Muscle layer of duodenum (tissue), 2 donors: ENCODE data around the gene ACMSD.
"Not testable (repeated sequence)": the region's sequence is repeated elsewhere in the genome, so short reads cannot be mapped to it uniquely, and the experiment has no call there.

ENCODE experiments used
- H3K27ac ChIP-seq: one replicate; pipeline ENCODE4 v1.7.0; 2013; ENCODE audit warnings: mild to moderate bottlenecking, low read length
- H3K27me3 ChIP-seq: one replicate; pipeline ENCODE4 v1.7.0; 2013; ENCODE audit warnings: low read depth, mild to moderate bottlenecking, control low read depth, low read length
- H3K36me3 ChIP-seq, 2 donors: one replicate each; pipeline ENCODE4 v1.7.0; 2013; ENCODE audit warnings: low read length in 2 of 2, control low read depth in 1 of 2, mild to moderate bottlenecking in 1 of 2; ENCODE audit not compliant: insufficient read depth in 2 of 2, control insufficient read depth in 1 of 2
- H3K4me1 ChIP-seq, 2 donors: one replicate each; pipeline ENCODE4 v1.7.0; 2013; ENCODE audit warnings: low read length in 2 of 2, mild to moderate bottlenecking in 2 of 2, control low read depth in 1 of 2, moderate library complexity in 1 of 2; ENCODE audit not compliant: insufficient read depth in 2 of 2, control insufficient read depth in 1 of 2
- H3K4me3 ChIP-seq, 2 donors: one replicate each; pipeline ENCODE4 v1.7.0; 2013; ENCODE audit warnings: low read length in 2 of 2, low read depth in 1 of 2, mild to moderate bottlenecking in 1 of 2
- H3K9me3 ChIP-seq, 2 donors: one replicate each; pipeline ENCODE4 v1.7.0; 2013; ENCODE audit warnings: low read length in 2 of 2, control low read depth in 1 of 2, mild to moderate bottlenecking in 1 of 2; ENCODE audit not compliant: control insufficient read depth in 1 of 2
- donor health status: healthy.

The ACMSD gene

DNA sequence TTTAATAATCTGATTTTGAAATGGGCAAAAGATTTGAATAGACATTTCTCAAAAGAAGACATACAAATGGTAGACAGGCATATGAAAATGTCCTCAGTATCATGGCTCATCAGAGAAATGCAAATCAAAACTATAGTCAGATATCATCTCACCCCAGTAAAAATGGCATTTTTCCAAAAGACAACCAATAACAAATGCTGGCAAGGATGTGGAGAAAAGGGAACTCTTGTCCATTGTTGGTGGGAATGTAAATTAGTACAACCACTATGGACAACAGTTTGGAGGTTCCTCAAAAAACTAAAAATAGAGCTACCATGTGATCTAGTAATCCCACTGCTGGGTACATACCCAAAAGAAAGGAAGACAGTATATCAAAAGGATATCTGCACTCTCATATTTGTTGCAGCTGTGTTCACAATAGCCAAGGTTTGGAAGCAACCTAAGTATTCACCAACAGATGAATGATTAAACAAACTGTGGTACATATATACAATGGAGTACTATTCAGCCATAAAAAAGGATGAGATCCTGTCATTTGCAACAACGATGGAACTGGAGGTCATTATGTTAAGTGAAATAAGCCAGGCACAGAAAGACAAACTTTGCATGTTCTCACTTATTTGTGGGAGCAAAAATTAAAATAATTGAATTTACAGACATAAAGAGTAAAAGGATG, 69.2 kb downstream of the ACMSD start:
- H3K27me3 ChIP-seq, H3K36me3 ChIP-seq, H3K9me3 ChIP-seq, H3K4me1 ChIP-seq, H3K27ac ChIP-seq, H3K4me3 ChIP-seq: not testable (repeated sequence)

DNA sequence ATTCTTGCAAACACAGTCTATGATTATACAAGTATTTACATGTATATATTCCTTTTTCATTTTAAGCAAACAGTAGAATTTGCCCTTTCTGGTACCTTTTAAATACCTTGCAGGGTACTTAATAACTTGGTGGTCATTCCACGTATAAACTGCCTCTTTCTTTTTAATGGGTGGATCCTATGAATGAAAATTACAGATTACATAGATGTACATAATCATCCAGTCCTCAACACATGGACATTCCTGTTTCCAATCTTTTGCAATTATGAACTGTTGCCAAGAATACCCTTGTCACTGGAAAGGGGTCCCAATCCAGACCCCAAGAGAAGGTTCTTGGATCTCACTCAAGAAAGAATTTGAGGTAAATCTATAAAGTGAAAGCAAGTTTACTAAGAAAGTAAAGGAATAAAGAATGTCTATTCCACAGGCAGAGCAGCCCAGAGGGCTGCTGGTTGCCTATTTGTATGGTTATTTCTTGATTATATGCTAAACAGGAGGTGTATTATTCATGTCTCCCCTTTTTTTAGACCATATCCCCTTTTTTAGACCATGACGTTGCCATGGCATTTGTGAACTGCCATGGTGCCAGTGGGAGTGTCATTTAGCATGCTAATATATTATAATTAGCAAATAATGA, 72.5 kb downstream of the ACMSD start:
- H3K4me1 ChIP-seq, result no peaks in the 10 kb centered on the region
- H3K4me3 ChIP-seq, result no peak overlapping the region
- no peaks in the 10 kb centered on the region for H3K9me3 ChIP-seq
- H3K27me3 ChIP-seq, result no peaks in the 10 kb centered on the region
- no peaks in the 10 kb centered on the region for H3K36me3 ChIP-seq
- H3K27ac ChIP-seq, result no peak overlapping the region

DNA sequence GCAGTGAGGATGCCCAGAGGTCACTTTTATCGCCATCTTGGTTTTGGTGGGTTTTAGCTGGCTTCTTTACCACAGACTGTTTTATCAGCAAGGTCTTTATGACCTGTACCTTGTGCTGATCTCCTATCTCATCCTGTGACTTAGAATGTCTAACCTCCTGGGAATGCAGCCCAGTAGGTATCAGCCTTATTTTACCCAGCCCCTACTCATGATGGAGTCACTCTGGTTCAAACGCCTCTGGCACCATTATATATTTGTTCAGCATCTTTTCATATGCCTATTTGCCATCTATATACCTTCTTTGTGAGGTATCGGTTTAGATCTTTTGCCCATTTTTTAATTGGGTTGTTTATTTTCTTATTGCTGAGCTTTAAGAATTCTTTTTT, 73.0 kb downstream of the ACMSD start:
- Histone ChIP-seq H3K36me3 (no peaks in the 10 kb centered on the region), H3K4me1 (no peaks in the 10 kb centered on the region)

DNA sequence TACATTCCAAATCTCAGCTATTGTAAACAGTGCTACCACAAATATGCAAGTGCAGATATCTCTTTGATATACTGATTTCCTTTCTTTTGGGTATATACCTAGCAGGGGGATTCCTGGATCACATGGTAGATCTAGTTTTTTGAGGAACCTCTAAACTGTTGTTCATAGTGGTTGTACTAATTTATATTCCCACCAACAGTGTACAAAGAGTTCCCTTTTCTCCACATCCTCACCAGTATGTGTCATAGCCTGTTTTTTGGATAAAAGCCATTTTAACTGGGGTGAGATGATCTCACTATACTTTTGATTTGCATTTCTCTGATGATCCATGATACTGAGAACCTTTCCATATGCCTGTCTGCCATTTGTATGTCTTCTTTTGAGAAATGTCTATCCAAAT, 73.9 kb downstream of the ACMSD start:
- H3K27ac ChIP-seq, result no peak overlapping the region
- H3K4me3 ChIP-seq, result no peak overlapping the region
- H3K4me1 ChIP-seq, result peaks cover 0 to 3% of the 10 kb centered on the region in 2 donors
- no peaks in the 10 kb centered on the region for H3K27me3 ChIP-seq
- H3K9me3 ChIP-seq, result no peaks in the 10 kb centered on the region
- no peaks in the 10 kb centered on the region for H3K36me3 ChIP-seq

More for the DNA sequence above, 73.0 kb downstream of the ACMSD start:
- no peak overlapping the region for H3K4me3 ChIP-seq
- no peak overlapping the region for H3K27ac ChIP-seq
- no peaks in the 10 kb centered on the region for H3K27me3 ChIP-seq
- H3K9me3 ChIP-seq, result no peaks in the 10 kb centered on the region

DNA sequence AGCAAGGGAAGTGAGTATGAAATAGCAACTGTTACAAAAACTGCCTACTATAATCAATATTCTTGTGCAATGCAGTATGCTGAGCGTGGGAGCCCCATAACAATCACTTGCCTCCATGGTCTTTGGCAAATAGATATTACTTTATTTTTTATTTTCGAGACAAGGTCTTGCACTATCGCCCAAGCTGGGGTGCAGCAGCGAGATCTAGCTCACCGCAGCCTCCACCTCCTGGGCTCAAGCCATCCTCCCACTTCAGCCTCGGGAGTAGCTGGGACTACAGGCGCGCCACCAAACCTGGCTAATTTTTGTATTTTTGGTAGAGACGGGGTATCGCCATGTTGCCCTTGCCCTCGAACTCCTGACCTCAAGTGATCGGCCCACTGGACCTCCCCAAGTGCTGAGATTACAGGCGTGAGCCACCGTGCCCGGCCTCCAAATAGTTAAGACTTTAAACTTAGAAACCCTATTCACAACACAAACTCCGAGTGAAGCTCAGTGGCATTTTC, 79.0 kb downstream of the ACMSD start:
- Histone ChIP-seq H3K4me3 (peak overlapping the region; percentile 70 to 98), H3K9me3 (no peaks in the 10 kb centered on the region), H3K27ac (peak overlapping the region; percentile 98), H3K4me1 (peaks cover 5 to 33% of the 10 kb centered on the region in 2 donors), H3K36me3 (peaks cover 0 to 5% of the 10 kb centered on the region in 2 donors), H3K27me3 (no peaks in the 10 kb centered on the region)

DNA sequence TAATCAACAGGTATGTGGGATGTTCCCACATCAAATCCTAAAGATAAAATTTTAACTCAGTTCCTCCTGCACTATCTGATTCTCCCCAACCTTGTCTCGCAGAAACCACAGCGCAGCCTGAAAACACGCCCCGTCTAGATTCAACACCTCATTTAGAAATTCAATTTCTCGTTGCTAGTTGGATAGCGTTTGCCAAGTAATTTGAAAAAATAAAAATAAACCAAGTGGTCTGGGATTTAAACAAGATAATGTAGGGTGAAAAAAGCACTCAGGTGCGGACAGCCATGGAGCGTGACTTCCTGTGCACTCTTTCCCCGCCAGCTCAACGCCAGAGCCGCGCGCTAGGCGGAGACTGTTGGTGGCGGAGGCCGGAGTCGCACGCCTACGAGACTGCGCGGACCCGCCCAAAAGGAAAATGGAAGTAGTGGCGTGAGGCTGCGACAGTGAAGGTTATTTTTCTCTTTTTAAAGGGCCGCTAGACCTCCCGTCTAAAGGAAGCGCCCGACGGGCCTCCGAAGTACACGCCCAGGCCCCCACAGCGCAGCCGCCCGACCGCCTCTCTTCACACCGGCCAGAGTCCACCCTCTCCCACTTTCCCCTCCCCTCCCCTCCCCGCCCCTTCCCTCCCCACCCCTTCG, 79.6 kb downstream of the ACMSD start:
- H3K4me3 ChIP-seq, result peak overlapping the region; percentile 70 to 98
- peaks cover 0 to 5% of the 10 kb centered on the region in 2 donors for H3K36me3 ChIP-seq
- H3K9me3 ChIP-seq, result no peaks in the 10 kb centered on the region
- H3K4me1 ChIP-seq, result peaks cover 5 to 38% of the 10 kb centered on the region in 2 donors
- H3K27ac ChIP-seq, result peak overlapping the region; percentile 98
- H3K27me3 ChIP-seq, result no peaks in the 10 kb centered on the region

DNA sequence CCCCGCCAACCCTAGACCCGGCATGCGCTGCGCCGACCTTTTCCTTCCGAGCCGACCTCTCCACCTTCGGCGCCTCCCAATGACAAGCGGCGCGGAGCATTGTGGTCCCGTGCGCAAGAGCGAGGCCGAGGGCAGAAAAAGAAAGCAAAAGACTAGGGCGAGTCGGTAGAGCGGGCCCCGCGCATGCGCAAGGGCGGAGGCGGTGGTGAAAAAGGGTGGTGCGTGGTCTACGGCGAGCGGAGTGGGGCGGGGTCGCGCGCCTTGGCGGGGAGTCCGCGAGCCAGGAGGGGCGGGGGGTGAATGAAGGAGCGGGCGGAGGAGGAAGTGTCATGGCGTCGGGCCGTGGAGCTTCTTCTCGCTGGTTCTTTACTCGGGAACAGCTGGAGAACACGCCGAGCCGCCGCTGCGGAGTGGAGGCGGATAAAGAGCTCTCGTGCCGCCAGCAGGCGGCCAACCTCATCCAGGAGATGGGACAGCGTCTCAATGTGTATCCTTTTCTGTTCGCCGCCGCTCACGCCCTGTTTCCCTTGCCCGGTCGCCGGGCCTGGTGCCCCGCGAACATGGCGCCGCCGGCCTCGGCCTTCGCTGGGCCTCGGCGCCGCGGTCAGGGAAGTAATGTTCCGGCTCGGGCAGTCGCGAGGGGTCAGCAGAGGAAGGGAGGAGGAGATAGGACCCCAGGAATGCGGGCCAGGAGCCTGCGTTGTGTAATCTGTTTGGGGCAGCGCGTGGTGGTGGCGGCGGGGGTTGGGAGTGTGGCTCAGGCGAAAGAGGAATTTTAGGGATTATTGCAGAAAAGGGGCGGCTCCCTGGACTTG, 80.3 kb downstream of the ACMSD start, which contains the start of gene CCNT2:
Gene CCNT2 (plus strand): TSS at position 297 of the 815 bp plus-strand sequence. CDS start 33 bp downstream, at position 330.
- H3K4me1 ChIP-seq, result peaks cover 5 to 38% of the 10 kb centered on the region in 2 donors
- H3K4me3 ChIP-seq, result peak within 1 kb of the TSS; percentile 98 to 99
- peaks cover 0 to 5% of the 10 kb centered on the region in 2 donors for H3K36me3 ChIP-seq

DNA sequence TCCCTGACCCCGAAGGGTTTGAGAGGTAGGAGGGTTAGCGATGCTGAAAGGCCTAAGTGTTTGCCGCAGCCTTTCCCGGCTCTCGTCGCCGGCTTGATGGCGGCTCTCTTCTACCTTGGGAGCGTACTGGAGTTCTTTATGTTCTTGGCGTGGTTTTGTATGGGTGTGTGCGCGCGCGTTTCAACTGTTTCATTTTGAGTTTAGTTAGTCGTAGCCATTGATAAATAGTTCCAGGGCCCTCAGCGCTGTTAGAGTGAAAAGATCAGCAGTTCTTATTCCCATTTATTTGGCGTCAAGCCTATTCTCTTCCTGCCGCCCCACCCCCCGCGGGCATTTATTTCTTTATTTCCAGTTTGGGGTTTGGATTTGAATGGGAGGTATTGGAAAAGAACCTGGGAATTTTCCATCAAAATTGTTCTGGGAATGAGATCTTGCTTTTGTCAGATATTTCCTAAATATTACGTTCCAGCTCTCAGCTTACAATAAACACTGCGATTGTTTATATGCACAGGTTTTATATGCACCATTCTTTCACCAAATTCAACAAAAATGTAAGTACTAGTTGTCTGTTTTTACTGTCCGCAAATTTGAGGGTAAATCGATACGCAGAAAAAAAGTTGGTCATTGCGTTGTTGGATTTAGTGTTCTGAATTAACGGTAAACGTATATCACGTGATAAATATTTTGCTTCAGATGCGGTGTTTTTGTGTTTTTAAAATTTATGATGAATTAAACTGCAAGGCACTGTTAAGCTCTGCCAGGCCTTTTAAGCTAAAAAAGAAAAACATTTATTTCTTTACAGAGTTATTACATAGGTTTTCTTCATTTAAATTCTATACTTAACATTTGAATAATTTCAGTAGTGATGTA, 81.2 kb downstream of the ACMSD start:
- Histone ChIP-seq H3K4me3 (peak overlapping the region; percentile 75 to 99), H3K27ac (peak overlapping the region; percentile 97), H3K27me3 (no peaks in the 10 kb centered on the region), H3K36me3 (peaks cover 0 to 5% of the 10 kb centered on the region in 2 donors), H3K9me3 (no peaks in the 10 kb centered on the region), H3K4me1 (peaks cover 5 to 44% of the 10 kb centered on the region in 2 donors)

More for the DNA sequence above, 80.3 kb downstream of the ACMSD start, which contains the start of gene CCNT2:
- peak within 1 kb of the TSS; percentile 98 for H3K27ac ChIP-seq
- no peaks in the 10 kb centered on the region for H3K9me3 ChIP-seq
- no peaks in the 10 kb centered on the region for H3K27me3 ChIP-seq

DNA sequence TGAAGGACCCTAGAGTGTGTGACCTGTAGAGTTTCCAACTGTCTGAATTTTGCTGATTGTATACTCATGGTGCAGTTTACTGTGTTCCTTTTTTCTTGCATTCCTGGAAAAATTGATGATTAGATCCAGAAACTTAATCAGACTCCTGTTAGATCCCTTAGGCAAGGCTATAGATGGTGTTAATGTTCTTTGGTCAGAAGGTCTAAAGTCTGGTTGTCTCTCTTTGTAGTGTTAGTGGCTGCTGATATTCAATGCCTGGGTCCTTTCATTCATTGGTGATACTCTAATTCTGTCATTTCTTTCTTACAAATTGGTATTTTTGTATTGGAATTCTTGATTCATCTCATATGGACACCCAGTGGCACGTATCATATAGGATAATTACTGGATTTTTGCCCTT, 86.5 kb downstream of the ACMSD start:
- Histone ChIP-seq H3K4me3 (no peak overlapping the region), H3K36me3 (no peaks in the 10 kb centered on the region), H3K4me1 (peaks cover 18 to 69% of the 10 kb centered on the region in 2 donors), H3K27me3 (no peaks in the 10 kb centered on the region), H3K9me3 (no peaks in the 10 kb centered on the region), H3K27ac (no peak overlapping the region)

DNA sequence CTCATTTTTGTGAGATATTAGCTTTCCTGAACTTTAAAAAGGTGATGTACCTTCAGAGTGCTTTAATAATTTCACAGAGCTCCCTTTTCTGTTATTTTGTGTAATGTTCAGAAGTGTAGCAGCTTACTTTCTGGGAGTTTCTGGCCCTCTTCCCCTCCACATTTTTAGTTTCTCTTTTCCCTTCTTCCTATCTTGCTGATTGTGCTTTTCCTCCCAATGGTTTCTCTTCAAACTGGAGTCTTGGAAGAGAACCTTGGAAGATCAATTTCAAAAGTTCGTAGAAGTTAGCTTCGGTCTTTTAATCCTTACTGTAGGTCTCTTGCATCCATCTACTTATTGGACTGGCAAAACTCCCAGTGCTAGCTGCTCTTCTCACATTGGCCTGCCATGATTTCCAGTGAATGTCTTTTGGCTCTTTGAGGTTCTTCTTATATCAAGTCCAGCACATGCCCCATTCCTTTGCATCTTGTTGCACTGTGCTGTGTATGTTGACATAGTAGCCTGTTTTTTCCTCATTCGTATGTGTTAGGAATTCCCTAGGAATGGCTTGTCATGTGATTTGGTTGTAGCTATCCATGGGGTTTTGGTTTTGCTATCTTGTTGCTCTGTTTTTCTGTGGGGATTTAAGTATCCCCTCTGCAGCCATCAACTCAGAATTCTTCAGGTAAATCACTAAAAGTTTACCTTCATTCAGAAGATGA, 88.0 kb downstream of the ACMSD start:
- no peak overlapping the region for H3K27ac ChIP-seq
- no peaks in the 10 kb centered on the region for H3K36me3 ChIP-seq
- H3K9me3 ChIP-seq, result no peaks in the 10 kb centered on the region
- H3K4me3 ChIP-seq, result no peak overlapping the region
- H3K27me3 ChIP-seq, result no peaks in the 10 kb centered on the region
- H3K4me1 ChIP-seq, result peaks cover 13 to 56% of the 10 kb centered on the region in 2 donors
